OCI-LY1 (cell line): ENCODE data around the gene WASHC3.

Experiments
- H2AFZ ChIP-seq: fragments of 200-600 bp; sonication (generic), shearing (Covaris generic); 2 replicates; pipeline ENCODE4 v1.6.0; 2014; ENCODE audit warnings: antibody characterized with exemption, mild to moderate bottlenecking, low read length
- H3F3A ChIP-seq: fragments of 200-600 bp; sonication (generic), shearing (Covaris generic); 2 replicates; pipeline ENCODE4 v1.6.0; 2014; ENCODE audit warnings: mild to moderate bottlenecking, antibody characterized with exemption, low read length, moderate library complexity; ENCODE audit not compliant: insufficient read depth
- H3K27ac ChIP-seq: fragments of 200-600 bp; sonication (generic); 2 replicates; pipeline ENCODE4 v1.5.1; 2014; ENCODE audit warnings: low read length, mixed run types, mild to moderate bottlenecking, low read depth; ENCODE audit not compliant: poor library complexity, severe bottlenecking
- H3K27me3 ChIP-seq: fragments of 200-600 bp; sonication (generic); 2 replicates; pipeline ENCODE4 v1.6.0; 2014; ENCODE audit warnings: antibody characterized with exemption, mild to moderate bottlenecking, low read length, moderate library complexity; ENCODE audit not compliant: insufficient read depth
- H3K36me3 ChIP-seq: fragments of 200-600 bp; sonication (generic); 2 replicates; pipeline ENCODE4 v1.6.1; 2014; ENCODE audit warnings: mild to moderate bottlenecking, antibody characterized with exemption, low read length, moderate library complexity, mixed read lengths; ENCODE audit not compliant: insufficient read depth
- H3K4me1 ChIP-seq: fragments of 200-600 bp; sonication (generic); 2 replicates; pipeline ENCODE4 v1.5.1; 2014; ENCODE audit warnings: mild to moderate bottlenecking, low read length, moderate library complexity; ENCODE audit not compliant: insufficient read depth, severe bottlenecking
- H3K4me2 ChIP-seq: fragments of 200-600 bp; sonication (generic), shearing (Covaris generic); 2 replicates; pipeline ENCODE4 v1.6.1; 2014; ENCODE audit warnings: low read length
- H3K4me3 ChIP-seq: fragments of 200-600 bp; sonication (generic); 2 replicates; pipeline ENCODE4 v1.5.1; 2014; ENCODE audit warnings: low read length, low read depth, mild to moderate bottlenecking, mixed read lengths; ENCODE audit not compliant: poor library complexity, severe bottlenecking
- H3K79me2 ChIP-seq: fragments of 200-600 bp; shearing (Covaris generic); 2 replicates; pipeline ENCODE4 v1.6.1; 2016; ENCODE audit warnings: mixed run types, low read length, mixed read lengths; ENCODE audit not compliant: insufficient read depth
- H3K9ac ChIP-seq: fragments of 200-600 bp; sonication (generic), shearing (Covaris generic); 2 replicates; pipeline ENCODE4 v1.6.1; 2014; ENCODE audit warnings: mild to moderate bottlenecking, low read length, mixed read lengths
- H3K9me2 ChIP-seq: fragments of 200-600 bp; sonication (generic), shearing (Covaris generic); 2 replicates; pipeline ENCODE4 v1.6.1; 2014; ENCODE audit warnings: low read depth, mild to moderate bottlenecking, low read length, mixed read lengths
- H3K9me3 ChIP-seq: fragments of 200-600 bp; shearing (Covaris generic); 2 replicates; pipeline ENCODE4 v1.6.1; 2014; ENCODE audit warnings: low read length, mixed read lengths
- H4K20me1 ChIP-seq: fragments of 200-600 bp; sonication (generic), shearing (Covaris generic); 2 replicates; pipeline ENCODE4 v1.6.0; 2016; ENCODE audit warnings: mild to moderate bottlenecking, low read length; ENCODE audit not compliant: insufficient read depth
- CTCF ChIP-seq: fragments of 200-600 bp; sonication (generic), shearing (Covaris generic); IDR thresholded peaks from 2 replicates; pipeline ENCODE4 v1.5.1; 2017; ENCODE audit warnings: mild to moderate bottlenecking, antibody characterized with exemption, low read length, moderate library complexity, mixed read lengths
- EZH2 ChIP-seq: fragments of 200-600 bp; sonication (generic), shearing (Covaris generic); IDR thresholded peaks from 2 replicates; pipeline ENCODE4 v1.8.0; 2017; ENCODE audit warnings: borderline replicate concordance, mixed run types, mild to moderate bottlenecking, antibody characterized with exemption, low read length, moderate library complexity, mixed read lengths

Gene WASHC3

GRCh38 chr12:102043928-102044327 is 17.9 kb downstream of the WASHC3 start:
- H3K4me1 ChIP-seq, result no peaks in the 10 kb centered on the region
- H3K4me2 ChIP-seq, result no peak overlapping the region
- H3K4me3 ChIP-seq, result no peak overlapping the region
- no peak overlapping the region for H3K9ac ChIP-seq
- no peak overlapping the region for H2AFZ ChIP-seq
- TF ChIP-seq EZH2, result no peak
- no peak for TF ChIP-seq CTCF
- H3F3A ChIP-seq, result no peaks in the 10 kb centered on the region
- no peak overlapping the region for H3K27ac ChIP-seq
- H3K9me2 ChIP-seq, result no peaks in the 10 kb centered on the region
- no peaks in the 10 kb centered on the region for H3K79me2 ChIP-seq
- H3K27me3 ChIP-seq, result no peaks in the 10 kb centered on the region
- H3K36me3 ChIP-seq, result peaks cover 31% of the 10 kb centered on the region
- no peaks in the 10 kb centered on the region for H3K9me3 ChIP-seq
- H4K20me1 ChIP-seq, result no peaks in the 10 kb centered on the region

- no peaks in the 10 kb centered on the region for H3F3A ChIP-seq
Measured at GRCh38 chr12:102033991-102034745, 27.6 kb downstream of the WASHC3 start.

GRCh38 chr12:102031852-102032251 is 29.9 kb downstream of the WASHC3 start:
- Histone ChIP-seq H3K79me2 (no peaks in the 10 kb centered on the region), H3K27ac (no peak overlapping the region), H3F3A (no peaks in the 10 kb centered on the region), H3K27me3 (no peaks in the 10 kb centered on the region), H3K9ac (no peak overlapping the region), H3K4me3 (no peak overlapping the region), H3K4me2 (no peak overlapping the region), H3K36me3 (peaks cover 23% of the 10 kb centered on the region), H3K9me3 (no peaks in the 10 kb centered on the region), H3K9me2 (no peaks in the 10 kb centered on the region), H3K4me1 (no peaks in the 10 kb centered on the region), H4K20me1 (no peaks in the 10 kb centered on the region), H2AFZ (no peak overlapping the region)
- TF ChIP-seq EZH2 (no peak), CTCF (no peak)

More at GRCh38 chr12:102033991-102034745, 27.6 kb downstream of the WASHC3 start:
- no peaks in the 10 kb centered on the region for H3K9me3 ChIP-seq
- H3K27ac ChIP-seq, result no peak overlapping the region
- H3K36me3 ChIP-seq, result peaks cover 23% of the 10 kb centered on the region
- no peaks in the 10 kb centered on the region for H3K9me2 ChIP-seq
- H3K79me2 ChIP-seq, result no peaks in the 10 kb centered on the region
- H3K27me3 ChIP-seq, result no peaks in the 10 kb centered on the region
- no peak overlapping the region for H2AFZ ChIP-seq
- H3K4me2 ChIP-seq, result no peak overlapping the region
- no peak overlapping the region for H3K4me3 ChIP-seq
- no peak overlapping the region for H3K9ac ChIP-seq
- TF ChIP-seq EZH2 (no peak), CTCF (no peak)
- H4K20me1 ChIP-seq, result no peaks in the 10 kb centered on the region
- no peaks in the 10 kb centered on the region for H3K4me1 ChIP-seq
